HG02938 (cell line): ENCODE data around the gene MAP2K2.
A peak's percentile ranks its signal among the peaks of the same experiment; 100 is the strongest.

Experiments
- ATAC-seq: cut with Tn5 transposase; IDR thresholded peaks from one replicate; pipeline ENCODE4 v1.9.1; 2021; ENCODE audit warnings: mild to moderate bottlenecking, moderate library complexity; ENCODE audit not compliant: unreplicated experiment

The MAP2K2 gene

DNA sequence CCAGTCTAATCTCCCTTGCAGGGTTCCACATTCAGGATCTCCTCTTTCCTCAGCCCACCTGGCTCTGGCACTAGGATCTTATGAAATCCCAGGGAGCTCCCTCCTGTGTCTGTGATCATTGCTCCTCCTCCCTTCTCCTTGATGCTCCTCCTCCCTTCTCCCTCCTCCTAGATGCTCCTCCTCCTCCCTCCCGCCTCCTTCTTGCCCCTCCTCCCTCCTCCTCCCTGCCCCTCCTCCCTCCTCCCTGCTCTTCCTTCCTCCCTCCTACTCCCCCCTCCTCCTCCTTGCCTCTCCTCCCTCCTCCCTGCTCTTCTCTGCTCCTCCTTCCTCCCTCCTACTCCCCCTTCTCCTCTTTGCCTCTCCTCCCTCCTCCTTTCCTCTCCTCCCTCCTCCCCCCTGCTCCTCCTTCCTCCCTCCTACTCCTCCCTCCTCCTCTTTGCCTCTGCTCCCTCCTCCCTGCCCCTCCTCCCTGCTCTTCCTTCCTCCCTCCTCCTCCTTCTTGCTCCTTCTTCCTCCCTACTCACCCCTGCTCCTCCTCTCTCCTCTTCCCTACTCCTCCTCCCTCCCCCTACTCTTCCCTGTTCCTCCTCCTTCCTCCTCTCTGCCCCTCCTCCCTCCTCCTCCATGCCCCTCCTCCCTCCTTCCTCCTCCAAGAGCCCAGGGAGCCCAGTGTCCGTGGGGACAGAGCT is 42.3 kb downstream of the MAP2K2 start:
- no peak for ATAC-seq

DNA sequence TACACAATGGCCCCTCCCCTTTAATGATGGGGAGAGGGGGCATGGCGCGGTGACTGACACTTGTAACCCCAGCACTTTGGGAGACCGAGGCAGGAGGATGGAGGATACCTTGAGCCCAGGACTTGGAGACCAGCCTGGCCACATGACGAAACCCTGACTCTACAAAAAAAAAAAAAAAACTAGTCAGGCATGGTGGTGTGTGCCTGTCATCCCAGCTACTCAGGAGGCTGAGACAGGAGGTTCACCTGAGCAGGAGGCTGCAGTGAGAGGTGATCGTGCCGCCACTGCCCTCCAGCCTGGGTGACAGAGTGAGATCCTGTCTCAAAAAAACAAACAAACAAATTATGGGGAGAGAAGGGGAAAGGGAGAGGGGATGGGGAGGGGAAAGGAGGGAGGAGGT is 43.4 kb downstream of the MAP2K2 start:
- no peak for ATAC-seq

DNA sequence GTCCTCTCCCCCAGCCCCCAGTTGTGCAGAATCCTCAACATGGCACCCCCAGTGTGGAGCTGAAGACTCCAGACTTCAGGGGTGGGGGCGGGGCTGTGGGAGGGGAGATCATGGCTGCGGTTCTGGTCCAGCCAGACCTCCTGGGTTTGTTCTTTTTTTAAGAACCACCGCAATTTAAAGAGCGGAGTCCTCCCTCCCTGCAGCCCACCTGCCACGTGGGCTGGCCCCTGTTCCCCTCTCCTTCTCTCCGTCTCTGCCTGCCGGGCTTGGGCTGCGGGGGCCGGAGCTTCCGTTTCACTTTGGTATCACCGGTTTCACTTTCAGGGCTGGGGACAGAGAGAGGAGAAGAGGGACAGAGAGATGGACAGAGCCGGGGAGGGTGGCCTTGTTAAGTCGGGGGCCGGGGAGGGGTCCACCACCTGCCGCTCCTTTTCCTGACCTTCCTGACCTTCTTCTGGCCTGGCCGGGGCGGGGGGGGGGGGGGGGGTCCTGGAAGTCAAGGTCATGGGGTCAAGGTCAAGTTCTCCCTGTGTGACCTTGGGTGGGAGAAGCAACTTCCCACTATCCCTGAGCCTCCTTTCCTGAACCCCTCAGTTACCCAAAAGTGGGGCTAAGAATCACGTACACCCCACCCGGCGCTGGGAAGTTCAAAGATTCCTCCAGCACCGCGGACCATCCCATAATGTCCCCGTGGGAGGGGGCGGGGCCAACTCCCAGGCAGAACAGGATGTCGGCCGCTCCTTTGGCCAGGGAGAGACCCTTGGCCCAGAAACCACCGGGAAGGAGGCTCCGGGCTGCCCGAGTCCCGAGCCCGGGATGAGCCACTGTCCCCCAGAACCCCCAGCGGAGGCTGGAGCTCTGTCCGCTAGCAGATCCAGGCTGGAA is 45.9 kb downstream of the MAP2K2 start:
- no peak for ATAC-seq

DNA sequence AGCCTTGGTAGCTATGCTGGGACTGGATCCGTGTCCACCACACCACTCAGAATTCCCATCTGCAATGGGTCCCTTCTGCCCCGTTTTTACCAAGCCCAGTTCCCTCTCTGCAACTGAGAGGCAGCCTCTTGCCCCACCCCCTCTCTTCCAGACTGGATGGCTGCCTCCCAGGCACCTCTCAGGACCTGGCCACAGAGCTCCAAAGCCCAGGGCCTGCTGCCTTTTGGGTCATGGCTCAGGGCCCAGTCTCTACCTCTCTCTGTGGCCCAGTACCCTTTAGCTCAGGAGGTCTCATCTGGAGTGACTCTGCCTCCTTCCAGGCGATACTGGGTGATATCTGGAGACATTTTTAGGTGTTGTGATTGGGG is 46.9 kb downstream of the MAP2K2 start:
- ATAC-seq = no peak

DNA sequence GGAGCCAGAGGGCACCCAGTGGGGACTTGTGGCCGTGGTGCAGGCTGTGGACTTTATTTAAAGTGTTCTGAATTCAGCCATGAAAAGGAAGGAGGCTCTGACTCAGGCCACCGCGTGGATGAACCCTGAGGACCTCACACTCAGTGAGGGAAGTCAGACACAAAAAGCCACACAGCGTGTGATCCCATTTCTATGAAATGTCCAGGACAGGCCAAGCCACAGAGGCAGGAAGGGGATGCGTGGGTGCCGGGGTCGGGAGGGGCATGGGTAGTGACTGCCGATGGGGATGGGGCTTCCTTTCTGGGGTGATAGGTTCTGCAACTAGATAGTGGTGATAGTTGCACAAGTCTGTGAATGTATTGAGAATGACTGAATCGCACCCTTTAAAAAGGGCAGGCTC is 48.5 kb downstream of the MAP2K2 start:
- ATAC-seq = no peak

DNA sequence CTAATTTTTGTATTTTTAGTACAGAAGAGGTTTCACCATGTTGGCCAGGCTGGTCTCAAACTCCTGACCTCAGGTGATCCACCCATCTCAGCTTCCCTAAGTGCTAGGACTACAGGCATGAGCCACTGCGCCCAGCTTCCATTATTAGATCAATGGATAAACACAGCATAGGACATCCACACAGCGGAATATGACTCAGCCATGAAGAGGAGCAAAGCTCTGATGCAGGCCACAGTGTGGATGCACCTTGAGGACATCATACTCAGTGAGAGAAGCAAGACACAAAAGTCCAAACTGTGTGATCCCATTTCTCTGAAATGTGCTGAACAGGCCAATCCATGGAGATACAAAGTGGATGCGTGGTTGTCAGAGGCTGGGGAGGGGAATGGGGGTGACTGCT is 52.3 kb downstream of the MAP2K2 start:
- no peak for ATAC-seq

DNA sequence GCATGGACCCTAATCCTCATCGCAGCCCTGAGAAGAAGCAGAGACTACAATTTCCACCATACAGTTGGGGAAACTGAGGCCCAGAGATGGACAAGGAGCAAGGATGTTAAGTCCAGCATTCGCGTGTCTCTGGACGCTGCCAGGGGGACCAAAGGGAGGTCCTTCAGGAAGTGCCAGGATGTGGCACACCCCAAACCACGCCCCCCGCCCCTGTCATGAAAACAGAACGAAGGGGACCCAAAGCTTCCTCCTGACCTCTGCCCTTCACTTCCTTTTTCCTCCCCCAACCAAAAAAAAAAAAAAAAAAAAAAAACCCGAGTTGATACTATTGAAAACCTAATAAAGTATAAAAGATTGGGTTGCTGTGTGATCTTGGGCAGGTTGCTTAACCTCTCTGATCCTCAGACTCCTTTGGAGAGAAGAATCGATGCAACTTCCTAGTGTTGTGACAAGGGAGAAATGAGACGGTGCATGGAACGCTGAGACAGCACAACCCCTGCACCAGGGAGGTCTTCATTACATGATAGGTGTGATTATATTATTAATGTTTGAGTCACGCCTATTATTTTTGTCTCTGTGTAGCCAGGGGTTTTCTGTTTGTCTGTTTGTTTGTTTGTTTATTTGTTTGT is 54.5 kb downstream of the MAP2K2 start:
- no peak for ATAC-seq

DNA sequence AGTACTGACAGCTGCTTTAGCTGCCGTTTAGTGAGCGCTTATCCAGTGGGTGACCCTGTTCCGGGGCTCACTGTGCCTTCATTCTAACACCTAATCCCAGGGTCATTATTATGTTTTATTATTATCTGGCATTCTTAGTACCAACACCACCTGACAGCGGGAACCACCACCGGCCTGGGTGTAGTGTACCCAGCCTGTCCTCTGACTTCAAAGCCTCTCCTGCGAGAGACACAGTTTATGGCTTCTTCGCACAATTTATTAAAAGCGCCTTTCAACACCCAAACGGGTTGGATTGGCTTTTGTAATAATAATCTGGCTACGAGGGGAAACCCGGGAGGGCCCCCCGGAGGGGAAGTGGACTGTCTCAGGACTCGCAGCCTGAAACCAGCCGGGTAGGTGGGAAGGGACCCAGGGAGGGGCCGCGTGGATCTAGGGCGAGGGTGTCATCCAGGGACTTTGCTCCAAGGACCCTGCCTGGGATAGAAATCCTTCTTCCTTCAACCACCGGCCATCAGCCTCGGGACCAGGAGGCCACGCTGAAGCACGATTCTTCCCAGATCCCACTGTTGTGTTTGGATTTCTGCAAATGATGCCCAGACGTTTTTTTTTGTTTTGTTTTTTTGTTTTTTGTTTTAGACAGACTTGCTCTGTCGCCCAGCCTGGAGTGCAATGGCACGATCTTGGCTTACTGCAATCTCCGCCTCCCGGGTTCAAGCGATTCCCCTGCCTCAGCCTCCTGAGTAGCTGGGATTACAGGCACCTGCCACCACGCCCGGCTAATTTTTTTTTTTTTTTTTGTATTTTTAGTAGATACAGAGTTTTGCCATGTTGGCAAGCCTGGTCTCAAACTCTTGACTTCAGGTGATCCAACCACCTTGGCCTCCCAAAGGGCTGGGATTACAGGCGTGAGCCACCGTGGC is 55.6 kb downstream of the MAP2K2 start:
- no peak for ATAC-seq

DNA sequence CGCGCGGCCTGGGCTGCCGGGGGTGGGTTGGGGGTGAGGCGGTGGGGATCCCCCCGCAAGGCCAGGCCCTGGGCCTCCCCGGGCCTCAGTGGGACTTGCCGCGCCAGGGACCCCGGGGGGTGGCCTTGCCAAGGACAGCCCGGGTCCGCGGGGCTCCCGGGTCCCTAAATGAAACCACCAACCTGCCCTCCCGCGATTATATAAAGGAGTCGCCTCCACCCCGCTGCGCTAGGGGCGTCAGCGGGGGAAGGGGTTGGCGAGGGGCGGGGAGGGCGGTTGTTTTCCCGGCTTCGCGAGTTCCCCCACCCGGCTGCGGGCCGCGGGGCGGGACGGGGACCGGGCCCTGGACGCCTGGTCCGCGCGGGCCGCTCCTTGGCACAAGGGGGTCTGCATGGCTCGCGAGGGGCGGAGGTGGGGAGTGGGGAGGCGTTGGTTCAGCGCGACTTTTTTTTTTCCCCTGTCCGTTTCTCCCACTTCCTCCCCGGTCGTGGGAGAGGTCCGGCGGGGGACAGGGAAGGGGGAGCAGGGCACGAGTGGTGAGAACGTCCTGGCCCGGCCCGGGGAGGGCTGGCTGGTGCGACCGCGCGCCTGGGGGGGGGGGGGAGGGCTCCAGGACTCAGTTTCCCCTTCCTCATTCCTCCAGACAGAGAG is 56.4 kb downstream of the MAP2K2 start:
- no peak for ATAC-seq

DNA sequence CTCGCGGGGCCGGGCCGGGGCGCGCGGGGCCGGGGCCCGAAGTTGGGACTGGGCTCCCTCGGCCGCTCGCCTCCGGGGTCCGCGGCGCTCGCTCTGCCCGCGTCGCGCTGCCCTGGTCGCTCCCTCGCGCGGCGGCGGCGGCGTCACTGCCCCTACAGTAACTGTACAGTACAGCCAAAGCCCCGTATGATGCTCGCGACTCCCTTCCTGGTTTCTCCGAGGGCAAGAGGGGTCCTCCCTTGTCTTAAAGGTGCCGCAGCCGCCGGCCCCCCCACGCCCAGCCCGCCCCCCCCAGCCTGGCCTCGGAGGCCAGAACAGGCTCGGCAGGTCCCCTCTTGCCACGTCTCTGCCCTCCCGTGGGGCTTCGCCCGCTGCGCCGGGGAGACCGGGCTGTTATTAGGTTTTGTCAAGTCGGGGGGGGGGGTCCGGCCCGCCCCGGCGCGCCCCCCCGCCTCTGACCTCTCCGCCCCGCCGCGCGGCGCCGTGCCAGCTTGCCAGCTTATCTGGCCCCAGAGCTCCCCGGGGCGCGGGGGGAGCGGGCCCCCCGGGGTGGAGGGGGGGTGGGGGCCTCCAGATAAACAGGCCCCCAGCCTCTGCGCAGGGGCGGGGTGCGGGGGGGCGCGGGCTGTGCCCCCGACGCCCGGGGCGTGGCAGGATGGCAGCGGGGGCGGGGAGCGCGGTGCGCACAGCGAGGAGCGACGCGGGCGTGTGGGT is 57.1 kb downstream of the MAP2K2 start, which contains the start of gene ZBTB7A:
ZBTB7A (minus strand) TSS at position 218 of the 714 bp plus-strand sequence. CDS start 11,667 bp downstream, outside the sequence.
- ATAC-seq = no peak

DNA sequence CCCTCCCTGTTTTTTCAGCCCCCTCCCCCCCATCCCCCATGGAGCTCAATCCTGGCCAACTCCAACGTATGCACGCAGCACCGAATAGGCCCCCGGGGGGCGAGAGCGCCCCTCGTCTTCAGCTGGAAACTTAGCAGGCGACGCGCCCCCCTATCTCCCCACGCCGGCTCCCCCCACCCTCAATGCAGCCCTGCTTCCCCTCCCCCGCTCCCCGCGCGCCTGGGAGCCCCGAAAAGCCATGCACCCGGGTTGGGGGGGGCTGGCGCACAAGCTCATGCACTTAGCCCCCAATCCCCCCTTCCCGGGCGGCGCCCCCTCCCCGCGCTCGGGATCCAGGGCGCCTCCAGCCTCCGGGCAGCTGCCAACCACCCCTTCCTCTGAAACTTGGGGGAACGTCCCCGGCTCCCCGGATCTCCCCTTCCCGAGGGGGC is 57.7 kb downstream of the MAP2K2 start:
- ATAC-seq = no peak

DNA sequence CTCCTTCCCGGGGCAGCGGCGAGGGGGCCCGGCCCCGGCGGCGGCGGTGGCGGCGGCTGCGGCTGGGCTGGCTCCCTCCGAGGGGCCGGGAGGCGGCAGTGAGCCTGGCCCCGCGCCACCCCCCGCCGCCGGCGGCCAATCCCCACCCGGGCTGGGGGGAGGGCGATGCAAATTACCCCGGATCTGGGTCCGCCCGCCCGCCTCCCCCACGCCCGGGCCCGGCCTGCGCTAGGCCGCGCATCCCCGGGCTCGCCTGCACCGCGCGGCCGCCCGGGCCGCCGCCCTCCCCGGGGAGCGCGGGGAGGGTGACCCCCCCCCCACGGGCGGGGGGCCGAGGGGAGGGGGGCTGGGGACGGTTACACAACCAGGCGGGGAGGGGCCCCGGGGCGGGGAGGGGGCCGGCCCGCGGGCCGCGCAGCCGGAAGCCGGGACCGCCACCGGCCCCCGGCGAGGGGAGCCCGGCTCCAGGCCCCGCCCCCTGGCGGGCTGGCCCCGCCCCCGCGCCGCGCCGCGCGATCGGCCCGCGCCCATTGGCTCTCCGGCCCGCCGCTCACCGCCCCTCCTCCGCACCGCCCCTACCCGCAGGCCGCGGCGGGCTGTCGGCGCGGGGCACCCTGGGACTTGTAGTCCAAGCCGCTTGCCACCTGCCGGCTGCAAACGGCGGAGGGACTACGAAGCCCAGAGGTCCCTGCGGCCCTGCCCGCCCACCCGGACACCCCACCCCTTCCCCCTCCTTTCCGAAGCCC is 58.3 kb downstream of the MAP2K2 start:
- peak; percentile 68 for ATAC-seq

DNA sequence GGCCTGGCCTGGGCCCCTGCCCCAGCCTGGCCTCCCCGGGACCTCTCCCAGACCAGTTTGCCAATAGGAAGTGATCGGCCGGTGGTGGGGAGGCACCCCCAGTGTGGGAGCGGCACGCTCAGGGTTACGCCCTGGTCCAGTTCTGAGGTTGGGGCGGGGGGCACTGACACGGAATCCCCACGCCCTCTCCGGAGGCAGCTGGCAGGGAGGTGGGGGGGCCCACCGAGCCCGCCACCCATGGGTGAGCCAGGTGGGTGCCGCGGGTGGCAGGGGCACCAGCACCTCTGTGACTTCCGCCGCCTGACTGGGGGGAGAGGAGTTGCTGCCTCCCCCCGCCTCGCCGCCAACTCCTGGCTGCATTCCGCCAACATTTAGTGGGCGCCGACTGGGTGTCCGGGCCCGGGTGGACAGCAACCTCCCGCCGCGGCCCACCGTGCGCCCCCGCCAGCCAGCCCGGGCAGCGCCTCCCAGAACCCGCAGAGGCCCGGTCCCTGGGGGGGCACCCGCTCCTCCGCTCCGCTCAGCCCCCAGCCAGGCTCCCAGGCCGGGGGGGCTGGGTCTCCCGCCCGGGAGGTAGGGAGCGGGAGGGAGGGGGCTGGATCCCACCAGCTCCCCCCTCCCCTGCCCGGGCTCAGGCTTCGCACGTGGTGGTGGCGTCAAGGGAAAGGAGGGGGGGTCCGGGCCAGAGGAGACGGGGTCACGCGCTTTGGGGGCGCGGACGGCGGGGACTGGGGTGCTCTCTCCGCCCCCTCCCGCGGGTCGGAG is 59.2 kb downstream of the MAP2K2 start:
- ATAC-seq = no peak

DNA sequence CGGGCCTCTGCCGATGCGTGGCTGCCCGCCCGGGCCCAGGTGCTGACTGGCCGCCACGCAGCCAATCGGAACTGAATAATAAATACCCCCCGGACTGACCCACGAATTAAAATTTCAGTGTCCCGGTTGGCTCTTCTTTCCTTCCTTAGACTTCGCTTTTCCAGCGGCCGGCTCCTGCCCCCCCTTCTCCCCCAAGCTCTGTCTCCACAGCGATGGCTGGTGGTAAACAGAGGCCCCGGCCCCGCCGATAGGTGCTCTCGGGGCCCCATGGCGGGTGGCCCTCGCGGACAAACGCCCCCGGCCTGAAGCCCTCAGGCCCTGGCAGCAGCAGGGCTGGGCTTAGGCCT is 59.8 kb downstream of the MAP2K2 start:
- ATAC-seq = no peak

DNA sequence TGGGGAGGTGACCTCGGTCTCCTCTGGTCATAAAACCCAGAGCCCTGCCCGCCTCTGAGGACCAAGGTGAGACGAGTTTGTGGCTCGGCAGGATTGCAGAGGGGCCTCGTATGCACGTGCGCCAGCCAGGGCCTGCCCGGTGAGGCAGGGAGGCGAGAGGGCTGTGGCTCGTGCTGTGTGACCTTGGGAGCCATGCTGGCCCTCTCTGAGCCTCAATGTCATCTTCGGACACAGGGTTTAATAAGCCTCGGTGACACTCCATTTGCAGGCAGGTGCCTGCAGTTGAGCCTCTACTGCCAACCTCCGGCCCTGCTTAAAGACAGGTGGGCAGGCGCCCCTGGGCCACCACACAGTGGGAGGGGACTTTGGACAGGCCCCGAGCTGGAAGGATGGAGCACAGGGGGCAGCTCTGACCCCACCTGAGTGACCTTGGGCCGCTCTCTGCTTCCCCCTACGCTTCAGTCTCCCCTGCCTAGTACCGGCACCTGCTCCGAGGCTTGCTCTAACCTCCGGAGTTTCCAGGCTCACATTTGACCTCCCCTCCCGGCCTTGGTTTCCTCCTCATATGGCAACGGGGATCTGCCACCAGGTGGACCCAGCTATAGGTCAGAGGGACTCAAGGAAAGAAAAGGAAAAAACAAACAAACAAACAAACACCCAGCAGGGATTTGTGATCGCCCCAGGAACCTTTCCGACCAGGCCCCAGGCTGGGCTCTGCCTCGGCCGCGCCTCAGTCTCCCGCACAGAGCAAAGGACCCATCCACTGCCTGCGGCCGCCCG is 60.4 kb downstream of the MAP2K2 start:
- no peak for ATAC-seq

DNA sequence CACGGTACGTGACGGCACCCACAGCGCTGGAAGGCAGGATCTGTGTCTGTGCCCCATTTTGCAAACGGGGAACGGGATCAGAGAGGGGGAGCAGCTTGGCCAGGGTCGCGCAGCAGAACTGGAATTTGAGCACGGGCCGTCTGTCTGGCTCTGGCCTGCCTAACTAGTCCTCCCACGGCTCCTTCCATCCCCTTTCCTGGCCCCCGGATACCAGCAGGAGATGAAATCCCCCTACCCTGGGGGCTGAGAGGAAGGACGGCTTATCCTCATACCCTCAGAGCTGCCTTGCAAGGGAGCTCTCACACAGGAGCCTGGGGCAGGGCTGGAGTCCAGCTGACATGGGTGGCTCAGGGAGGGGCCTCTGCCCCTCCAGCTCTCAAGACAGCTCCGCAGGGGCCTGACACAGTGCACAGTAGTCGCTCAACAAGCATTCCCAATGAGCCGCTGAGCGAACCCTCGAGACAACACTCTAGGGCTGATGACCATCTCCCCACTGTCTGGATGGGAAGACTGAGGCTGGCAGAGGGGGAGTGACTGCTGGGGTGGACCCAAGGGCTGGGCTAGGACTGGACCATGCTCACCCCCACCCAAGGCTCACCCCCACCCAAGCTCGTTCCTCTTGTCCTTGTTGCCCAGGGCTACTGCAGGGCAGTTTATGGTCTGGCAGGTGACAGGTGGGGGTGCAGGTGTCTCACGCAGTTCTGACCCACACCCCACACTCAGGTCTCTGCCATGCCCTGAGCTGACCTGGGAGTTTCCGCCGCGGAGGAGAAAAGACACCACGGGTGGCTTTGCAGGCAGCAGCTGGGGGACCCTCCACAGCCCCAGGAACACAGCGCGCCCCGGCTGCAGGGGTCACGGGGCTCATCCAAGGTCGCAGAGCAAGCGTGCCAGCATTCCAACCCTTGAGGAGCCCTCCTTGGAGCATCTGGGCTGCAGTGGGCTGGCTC is 61.2 kb downstream of the MAP2K2 start:
- no peak for ATAC-seq
